ENCODE data around the gene ACSM4.
"Not testable (repeated sequence)": the region's sequence is repeated elsewhere in the genome, so short reads cannot be mapped to it uniquely, and the experiment has no call there.

The ACSM4 gene, protein sequence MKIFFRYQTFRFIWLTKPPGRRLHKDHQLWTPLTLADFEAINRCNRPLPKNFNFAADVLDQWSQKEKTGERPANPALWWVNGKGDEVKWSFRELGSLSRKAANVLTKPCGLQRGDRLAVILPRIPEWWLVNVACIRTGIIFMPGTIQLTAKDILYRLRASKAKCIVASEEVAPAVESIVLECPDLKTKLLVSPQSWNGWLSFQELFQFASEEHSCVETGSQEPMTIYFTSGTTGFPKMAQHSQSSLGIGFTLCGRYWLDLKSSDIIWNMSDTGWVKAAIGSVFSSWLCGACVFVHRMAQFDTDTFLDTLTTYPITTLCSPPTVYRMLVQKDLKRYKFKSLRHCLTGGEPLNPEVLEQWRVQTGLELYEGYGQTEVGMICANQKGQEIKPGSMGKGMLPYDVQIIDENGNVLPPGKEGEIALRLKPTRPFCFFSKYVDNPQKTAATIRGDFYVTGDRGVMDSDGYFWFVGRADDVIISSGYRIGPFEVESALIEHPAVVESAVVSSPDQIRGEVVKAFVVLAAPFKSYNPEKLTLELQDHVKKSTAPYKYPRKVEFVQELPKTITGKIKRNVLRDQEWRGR

DNA sequence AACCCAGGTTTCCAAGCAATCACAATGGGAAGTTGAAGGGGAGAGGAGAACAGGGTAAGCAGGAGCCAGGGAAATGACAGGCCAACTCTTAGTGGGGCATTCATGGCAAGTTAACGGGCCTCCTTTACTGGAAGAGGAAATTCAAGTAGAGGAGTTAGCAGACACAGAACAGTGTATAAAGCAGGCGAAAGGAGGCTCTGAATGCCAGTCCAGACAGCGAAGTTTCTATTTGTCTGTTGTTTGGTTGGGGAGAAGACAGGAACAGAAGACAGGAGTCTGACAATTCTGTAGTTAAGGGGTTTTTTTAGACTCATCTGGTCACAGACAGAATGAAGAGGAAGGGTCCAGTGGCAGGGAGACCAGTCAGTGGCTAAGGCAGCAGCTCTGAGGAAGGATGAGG lies at the start of gene ACSM4:
TSS of gene ACSM4 (plus strand) at position 301 of the 400 bp plus-strand sequence. CDS start 260 bp downstream, outside the sequence.
- DNase-seq (no peak), ATAC-seq (no peak)

DNA sequence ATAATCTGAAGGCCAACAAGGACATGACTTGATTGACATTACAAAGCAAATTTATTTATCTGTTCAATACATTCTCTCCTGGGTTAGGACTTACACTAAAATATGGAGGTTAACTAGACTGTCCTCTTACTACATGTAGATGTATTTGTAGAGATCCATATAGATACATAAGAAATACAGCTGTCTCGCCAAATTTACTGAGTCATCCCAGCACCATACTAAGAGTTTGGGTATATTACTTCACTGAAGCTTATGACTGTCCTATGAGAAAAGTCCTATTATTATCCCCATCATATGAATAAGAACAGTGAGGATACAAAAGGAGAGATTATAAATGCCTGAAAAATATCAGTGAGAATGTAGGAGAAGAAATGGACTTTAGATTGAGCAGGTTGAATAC lies 44.8 kb upstream of the ACSM4 start:
- DNase-seq (no peak), ATAC-seq (no peak)

DNA sequence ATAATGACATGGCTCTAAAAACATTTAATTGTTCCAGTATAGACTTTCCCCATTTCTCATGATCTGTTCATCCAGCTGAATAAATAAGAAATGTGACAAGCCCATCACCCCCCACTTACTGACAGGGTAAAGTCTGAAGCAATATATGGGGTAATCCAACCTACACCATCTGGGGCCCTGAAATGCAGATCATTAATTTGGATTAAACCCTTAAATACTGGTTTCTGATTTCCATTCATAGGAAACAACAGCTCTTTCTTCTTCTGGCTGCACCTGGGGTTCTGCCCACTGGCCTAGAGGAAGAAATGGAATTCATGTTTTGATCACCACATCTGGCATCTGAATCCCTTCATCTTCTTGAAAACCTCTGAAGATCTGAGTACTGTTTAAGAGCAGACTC lies 39.3 kb upstream of the ACSM4 start:
- ATAC-seq (no peak), DNase-seq (no peak)

DNA sequence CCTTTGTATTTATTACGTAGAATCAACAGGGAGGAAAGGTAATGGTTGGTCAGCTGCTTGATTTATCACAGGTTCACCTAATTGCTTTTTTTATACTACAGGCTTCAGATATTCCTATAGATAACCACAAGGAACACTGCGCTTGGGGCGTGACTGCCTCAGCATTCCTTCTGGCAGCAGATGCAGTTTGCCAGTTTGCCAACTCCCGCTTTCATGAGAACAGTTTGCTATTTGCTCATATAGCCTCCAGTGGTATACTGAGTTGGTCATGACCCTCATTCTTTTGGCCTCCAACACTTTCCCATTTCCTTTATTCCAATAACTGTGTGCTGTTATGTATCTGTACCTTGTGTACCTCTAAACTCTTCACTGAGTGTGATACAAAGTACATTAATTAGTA lies 38.6 kb upstream of the ACSM4 start:
- DNase-seq (no peak), ATAC-seq (no peak)

DNA sequence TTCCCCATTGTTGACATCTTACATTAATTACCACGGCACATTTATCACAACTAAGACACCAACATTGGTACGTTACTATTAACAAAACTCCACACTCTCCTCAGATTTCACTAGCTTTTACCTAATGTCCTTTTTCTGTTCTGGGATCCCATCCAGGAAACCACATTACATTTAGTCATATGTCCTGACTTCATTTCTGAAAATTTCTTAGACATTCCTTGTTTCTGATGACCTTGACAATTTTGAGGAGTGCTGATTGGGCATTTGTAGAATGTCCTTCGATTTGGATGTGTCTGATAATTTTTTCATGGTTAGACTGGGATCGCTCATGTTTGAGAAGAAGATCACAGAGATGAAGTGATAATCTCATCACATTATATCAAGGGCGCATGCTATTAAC lies 34.6 kb upstream of the ACSM4 start:
- DNase-seq (no peak), ATAC-seq (no peak)

DNA sequence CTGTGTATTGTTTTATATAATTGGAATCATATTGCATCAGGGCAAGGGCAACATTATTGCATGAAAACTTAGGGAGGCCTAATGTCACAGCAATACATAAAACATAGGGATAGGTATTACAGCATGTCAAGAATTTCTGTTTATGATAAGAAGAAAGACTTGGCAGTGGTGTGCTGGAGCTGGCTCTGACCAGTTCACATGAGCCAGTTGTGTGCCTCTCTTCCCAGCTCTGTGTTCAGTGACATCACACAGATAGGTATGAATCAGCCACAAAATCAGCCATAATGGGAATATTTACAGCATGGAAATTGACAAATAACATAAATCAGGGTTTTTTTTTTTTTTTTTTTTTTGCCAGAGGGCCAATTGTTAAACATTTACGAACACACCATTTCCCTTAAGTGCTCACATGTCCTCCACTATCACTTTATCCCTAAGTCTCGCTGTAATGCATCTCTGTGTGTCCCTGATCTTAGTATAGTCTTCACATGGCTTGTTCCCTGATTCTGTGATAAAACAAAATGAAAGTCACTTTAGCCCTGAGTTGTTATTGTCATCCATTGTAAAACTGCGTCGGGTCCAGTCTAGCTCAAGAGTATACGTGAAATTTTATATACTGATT lies 31.9 kb upstream of the ACSM4 start:
- DNase-seq (no peak), ATAC-seq (no peak)

DNA sequence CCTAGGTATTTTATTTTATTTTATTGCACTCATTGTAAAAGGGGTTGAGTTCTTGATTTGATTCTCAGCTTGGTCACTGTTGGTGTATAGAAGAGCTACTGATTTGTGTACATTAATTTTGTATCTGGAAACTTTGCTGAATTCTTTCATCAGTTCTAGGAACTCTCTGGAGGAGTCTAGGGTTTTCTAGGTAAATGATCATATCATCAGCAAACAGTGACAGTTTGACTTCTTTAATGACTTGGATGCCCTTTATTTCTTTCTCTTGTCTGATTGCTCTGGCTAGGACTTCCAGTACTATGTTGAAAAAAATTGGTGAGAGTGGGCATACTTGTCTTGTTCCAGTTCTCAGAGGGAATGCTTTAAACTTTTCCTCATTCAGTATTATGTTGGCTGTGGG lies 28.4 kb upstream of the ACSM4 start:
- not testable (repeated sequence) for DNase-seq, ATAC-seq

DNA sequence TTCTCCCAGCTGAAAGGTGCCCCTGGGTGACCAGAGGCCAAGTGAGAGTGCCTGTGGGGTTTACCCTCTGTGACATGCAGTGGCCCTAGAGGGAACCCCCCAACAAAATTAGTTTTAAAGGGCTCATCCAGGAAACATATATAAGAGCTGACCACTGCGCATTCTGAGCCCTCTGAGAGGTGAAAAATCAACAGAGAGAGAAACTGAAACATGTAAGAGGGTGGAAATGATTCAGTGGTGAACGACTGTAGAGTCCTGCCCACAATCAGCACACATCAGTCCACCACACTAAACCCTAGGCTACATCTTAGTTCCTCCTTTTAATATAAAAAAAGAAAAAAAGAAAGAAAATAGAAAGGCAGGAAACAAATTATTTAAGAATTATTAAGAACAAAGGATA lies 21.0 kb upstream of the ACSM4 start:
- ATAC-seq, result no peak
- DNase-seq, result no peak

DNA sequence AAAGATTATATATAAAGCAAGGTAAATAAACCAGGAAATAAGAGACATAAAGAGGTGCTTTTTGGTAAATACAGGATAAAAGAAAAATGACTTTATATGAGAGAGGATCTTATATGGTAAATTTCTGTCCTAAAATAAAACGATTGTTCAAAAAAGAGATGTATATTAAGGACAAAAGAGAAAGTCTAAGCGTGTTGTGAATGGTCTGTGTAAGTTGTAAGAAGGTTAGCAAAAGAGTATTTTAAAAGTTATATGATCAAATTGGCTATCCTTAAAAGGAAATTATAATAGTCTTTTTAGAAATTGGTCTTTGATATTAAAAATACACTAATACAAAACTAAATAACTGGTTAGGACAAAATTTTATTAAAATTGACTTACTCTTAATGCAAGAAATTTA lies 14.1 kb upstream of the ACSM4 start:
- DNase-seq (no peak), ATAC-seq (no peak)

DNA sequence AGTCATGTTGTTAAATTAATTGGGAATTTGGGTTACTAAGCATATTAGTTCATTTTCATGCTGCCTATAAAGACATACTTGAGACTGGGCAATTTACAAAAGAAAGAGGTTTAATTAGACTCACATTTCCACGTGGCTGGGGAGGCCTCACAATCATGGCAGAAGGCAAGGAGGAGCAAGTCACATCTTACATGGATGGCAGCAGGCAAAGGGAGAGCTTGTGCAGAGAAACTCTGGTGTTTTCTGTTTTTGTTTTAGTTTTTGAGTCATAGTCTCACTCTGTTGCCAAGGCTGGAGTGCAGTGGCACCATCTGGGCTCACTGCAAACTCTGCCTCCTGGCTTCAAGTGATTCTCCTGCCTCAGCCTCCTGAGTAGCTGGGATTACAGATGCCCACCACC lies 13.3 kb upstream of the ACSM4 start:
- not testable (repeated sequence) for ATAC-seq, DNase-seq

DNA sequence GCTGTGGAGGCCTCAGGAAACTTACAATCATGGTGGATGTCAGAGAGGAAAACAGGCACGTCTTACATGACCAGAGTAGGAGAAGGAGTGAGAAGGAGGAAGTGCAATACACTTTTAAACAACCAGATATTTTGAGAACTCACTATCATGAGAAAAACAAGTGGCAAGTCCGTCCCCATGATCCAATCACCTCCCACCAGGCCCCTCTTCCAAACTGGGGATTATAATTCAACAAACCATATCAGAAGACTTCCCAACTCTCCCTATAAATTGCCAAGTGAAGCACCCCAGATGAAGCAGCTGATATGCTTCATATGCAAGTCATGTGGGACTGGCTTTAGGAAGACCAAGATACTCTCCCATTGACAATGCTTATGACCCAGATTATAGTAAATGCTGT lies 11.6 kb upstream of the ACSM4 start:
- ATAC-seq (no peak), DNase-seq (no peak)

DNA sequence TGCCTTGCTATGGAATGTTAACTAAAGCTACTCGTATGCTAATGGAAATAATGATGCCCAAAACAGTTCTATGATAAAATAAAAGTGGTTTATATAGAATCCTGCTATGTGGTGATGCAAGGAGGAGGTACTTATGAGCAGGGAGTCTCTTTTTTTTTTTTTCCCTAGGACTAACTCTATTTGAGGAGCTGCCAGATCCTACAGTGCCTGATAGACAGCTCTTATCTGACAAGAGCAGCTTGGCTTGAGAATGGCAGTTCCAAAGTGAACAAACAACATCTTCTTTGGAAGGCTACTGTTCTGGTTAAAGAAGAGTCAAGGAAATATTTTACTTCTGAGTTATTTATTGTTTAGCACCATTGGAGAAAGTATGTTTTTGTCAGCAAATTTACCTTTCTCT lies 10.2 kb upstream of the ACSM4 start:
- no peak for ATAC-seq
- DNase-seq, result no peak

DNA sequence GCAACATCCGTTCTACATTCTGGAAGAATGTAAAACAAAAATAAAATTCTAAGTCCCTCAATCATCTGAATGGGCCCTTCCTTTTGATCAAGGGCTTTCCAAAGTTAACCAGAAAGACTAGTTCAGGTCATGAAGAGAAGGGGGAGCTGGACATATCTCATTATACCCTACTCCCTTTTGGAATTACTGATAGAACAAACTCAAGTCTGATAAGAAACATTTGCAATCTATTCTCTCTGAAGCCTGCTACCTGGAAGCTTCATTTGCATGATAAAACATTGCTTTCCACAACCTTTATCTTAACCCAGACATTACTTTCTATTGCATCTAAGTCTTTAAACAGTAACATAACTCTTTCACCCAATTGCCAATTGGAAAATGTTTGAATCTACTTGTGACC lies 8.3 kb upstream of the ACSM4 start:
- ATAC-seq, result no peak
- DNase-seq, result no peak

DNA sequence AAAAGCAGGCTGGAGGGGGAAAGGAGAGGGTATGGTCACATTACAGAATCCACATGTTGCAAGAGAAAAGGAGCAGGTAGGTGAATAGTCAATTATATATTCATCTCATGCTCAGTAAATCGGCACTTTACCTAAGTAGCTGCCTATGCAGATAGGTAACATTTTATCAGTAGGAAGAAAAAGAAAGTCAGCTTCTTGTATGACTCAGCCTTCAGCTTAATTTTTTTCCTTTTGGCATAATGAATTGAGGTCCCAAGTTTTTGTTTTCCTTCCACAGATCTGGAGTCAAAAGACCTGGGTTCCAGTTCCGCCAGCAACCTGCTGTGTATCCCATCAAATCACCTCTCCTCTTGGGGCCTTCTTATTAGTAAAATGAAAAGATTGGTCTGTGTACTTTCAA lies 6.0 kb upstream of the ACSM4 start:
- ATAC-seq, result no peak
- DNase-seq, result no peak

DNA sequence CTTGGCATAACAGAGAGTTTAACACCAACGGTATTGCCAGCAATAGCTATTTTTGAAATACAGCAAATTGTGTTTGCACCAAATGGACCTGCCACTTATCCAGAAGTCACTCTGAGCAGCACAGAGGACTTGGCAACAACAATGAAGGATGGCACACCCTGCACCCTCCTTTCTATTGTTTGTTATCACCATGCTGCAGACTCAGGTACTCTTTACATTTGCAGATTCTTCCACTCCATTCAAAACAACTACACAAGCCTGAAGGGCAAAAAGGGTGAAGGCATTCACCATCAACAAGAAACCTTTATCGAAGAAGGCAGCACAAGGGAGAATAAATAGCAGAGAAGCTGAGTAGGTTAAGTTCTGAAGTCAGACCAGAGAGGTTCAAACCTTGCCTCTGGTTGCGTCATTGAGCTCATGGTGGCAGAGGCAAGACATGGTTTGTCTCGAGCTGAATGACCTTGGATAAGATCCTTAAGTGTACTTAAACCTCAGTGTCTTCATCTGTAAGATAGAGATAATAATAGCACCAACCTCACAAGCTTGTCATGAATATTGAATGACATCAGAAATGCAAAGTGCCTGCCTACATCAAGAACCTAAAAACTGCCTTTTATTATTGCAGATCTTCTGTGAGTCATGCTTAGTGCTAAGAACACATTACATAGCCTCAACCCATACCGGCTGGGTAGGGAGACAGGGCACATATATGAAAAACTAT lies 1.4 kb upstream of the ACSM4 start:
- ATAC-seq (no peak), DNase-seq (no peak)

DNA sequence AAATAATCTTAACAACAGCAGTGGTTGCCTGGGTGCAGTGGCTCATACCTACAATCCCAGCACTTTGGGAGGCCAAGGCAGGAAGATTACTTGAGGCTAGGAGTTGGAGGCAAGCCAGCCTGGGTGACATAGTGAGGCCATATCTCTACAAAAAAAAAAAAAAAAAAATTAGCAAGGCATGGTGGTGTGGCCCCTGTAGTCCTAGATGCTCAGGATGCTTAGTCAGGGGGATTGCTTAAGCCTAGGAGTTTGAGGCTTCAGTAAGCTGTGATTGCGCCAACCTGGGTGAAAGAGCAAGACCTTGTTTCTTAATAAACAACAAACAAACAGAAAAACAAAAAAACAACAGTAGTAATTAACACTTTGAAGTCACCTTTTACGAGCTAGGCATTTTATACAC lies 642 bp upstream of the ACSM4 start:
- ATAC-seq (no peak), DNase-seq (no peak)

DNA sequence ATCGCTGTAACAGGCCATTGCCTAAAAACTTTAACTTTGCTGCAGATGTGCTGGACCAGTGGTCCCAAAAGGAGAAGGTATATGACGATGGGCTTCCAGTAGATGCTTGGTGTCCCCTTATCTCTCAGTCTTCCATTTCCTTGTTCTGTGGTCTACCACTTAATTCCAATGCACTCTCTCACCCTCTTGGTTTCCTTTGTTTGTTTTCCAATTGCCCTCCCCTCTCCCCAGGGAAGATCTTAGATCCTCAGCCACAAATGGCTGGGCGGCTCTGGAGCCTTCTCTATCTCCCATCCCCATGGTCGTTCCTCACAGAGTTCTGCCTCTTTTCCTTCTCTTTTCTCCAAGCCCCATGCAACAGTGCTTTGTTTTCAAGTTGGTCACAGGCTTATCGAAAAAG lies 584 bp downstream of the ACSM4 start:
- DNase-seq (no peak), ATAC-seq (no peak)

DNA sequence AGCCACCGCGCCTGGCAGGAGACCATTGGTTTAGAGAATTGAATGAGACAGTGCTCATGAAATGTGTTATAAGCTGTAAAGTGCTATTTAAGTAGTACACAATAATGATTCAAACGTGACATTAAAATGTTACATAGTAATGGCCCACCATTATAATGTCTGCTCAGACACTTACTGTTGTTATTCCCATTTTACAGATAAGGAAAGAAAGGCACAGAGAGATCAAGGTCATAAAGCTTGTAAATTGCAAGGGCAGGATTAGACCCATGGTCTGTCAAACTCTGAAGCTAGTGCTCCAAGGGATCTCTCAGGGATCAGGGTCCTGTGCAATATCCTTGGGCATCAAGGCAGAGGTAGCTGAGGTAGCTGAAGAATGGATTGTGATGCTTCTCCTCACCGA lies 6.2 kb downstream of the ACSM4 start:
- no peak for ATAC-seq
- DNase-seq, result no peak

DNA sequence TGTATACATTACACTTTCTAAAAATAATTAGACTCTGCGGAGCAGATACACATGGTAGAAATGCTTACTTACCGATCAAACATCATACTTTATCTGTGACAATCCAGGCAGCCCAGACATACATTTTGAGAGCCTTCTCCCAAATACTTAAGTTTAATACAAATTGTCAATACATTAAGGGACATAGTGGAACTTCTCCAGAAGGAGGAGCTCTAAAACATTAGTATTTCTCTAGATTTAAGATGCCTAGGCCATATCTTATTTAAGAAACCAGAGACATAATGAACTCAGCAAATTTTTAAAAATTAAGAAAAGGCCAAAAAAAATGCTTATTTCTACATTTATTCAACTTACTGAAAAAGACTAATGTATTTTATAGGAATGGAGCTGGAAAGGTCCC lies 16.1 kb downstream of the ACSM4 start:
- no peak for ATAC-seq
- DNase-seq, result no peak

DNA sequence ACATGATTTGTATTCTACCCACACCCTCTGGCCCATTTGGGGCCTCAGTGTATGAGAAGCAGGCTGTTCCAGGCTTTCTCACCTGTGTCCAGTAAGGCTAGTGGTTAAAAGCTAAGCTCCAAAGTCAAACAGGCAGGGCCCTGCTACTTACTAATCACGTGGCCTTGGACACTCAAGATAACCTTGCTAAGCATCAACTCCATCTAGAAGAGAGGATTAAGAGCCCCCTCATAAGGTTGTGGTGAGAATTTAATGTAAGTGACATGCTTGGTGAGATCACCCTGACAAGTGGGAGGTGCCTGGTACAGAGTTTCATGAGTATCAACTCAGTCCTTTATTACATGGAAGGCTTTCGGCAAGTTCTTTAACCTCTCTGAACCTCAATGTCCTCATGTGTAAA lies 17.8 kb downstream of the ACSM4 start:
- no peak for DNase-seq
- ATAC-seq, result no peak

DNA sequence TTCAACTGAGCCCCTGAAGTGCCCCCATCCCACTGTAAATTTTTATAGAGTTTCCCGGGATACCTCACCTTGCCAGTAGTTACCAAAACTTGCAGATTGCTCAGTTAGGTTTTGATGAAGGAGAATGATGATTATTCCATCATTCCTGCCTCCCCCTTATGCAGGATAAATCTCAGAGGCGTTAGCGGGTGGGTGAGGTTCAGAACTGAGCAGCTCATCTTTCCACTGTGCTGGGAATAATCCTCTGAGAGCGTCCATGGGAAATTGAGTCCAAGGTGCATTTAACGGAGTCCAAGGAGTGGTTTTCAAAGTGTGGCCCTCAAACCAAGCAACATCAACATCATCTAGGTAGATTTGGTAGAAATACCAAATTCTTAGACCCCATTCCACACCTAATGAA lies 18.7 kb downstream of the ACSM4 start:
- ATAC-seq (no peak), DNase-seq (no peak)

DNA sequence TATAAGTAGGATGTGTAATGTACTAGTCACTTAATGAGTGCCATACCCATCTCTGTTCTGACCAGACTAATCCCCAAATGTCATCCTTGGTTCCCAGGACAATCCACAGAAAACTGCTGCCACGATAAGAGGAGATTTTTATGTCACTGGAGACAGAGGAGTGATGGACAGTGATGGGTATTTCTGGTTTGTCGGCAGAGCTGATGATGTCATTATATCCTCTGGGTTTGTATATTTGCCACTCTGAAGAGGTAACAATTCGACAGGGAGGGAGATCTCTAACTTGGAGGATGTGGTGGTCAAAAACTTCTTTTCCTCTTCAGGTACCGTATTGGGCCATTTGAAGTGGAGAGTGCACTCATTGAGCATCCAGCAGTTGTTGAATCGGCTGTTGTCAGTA lies 20.3 kb downstream of the ACSM4 start:
- ATAC-seq (no peak), DNase-seq (no peak)

DNA sequence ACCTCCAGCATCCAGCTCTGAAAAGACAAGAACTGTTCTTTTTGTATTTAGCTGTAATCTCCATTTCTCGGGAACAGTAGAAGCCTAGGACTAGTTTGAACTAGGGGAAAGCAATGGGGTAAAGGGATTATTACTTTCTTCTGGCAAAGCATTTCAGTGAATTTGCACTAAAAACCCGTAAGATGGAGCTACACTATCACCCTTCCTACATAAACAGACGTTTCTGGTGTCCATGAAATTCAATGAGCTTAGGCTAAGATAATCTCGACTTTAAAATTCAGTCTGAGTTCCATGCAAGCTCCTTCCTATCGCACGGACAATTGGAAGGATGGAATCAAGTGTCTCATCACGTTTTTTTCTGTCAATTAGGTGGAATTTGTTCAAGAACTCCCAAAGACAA lies 24.0 kb downstream of the ACSM4 start:
- ATAC-seq, result no peak
- DNase-seq, result no peak

All from stimulated activated naive CD8-positive, alpha-beta T cell treated with anti-CD3 and anti-CD28 coated beads, Interleukin-15, Interleukin-2, amounts not matched to agents 100 U/mL and 50 U/mL, for 24 hours (primary cell).